DND-41 (cell line): ENCODE results near the gene PREX1.

Experiments
- ATAC-seq: fragments of 200-7000 bp; cut with Tn5 transposase; 3 replicates; pipeline ENCODE4 v1.9.1; 2021; ENCODE audit warnings: low read depth; ENCODE audit not compliant: insufficient read depth
- DNase-seq: peaks from one replicate; pipeline ENCODE4 v3.0.0-alpha.2; 2020
- H2AFZ ChIP-seq: 2 replicates; pipeline ENCODE4 v1.6.0; 2012; ENCODE audit warnings: low read depth, low read length
- H3K27ac ChIP-seq: 2 replicates; pipeline ENCODE4 v1.5.1; 2012; ENCODE audit warnings: low read length, inconsistent platforms
- H3K27me3 ChIP-seq: fragments of 200-600 bp; sonication (generic); 2 replicates; pipeline ENCODE4 v1.6.0; 2012; ENCODE audit warnings: low read length, mild to moderate bottlenecking, inconsistent platforms; ENCODE audit not compliant: insufficient read depth, poor library complexity
- H3K36me3 ChIP-seq: 2 replicates; pipeline ENCODE4 v1.5.1; 2012; ENCODE audit warnings: low read length, inconsistent platforms; ENCODE audit not compliant: insufficient read depth
- H3K4me1 ChIP-seq: 2 replicates; pipeline ENCODE4 v1.5.1; 2012; ENCODE audit warnings: mild to moderate bottlenecking, low read length; ENCODE audit not compliant: insufficient read depth
- H3K4me2 ChIP-seq: 2 replicates; pipeline ENCODE4 v1.6.0; 2012; ENCODE audit warnings: mild to moderate bottlenecking, moderate library complexity, low read length, inconsistent platforms; ENCODE audit not compliant: insufficient read depth
- H3K4me3 ChIP-seq, 2 experiments: fragments of 200-600 bp in 1 of 2; shearing (Covaris generic) in 1 of 2; 2 replicates each; pipeline ENCODE4 v1.5.1; 2012 to 2016; ENCODE audit warnings: inconsistent platforms in 2 of 2, low read length in 2 of 2, mild to moderate bottlenecking in 2 of 2, low read depth in 1 of 2, moderate library complexity in 1 of 2
- H3K79me2 ChIP-seq: 2 replicates; pipeline ENCODE4 v1.6.0; 2012; ENCODE audit warnings: low read length, inconsistent platforms; ENCODE audit not compliant: insufficient read depth
- H3K9ac ChIP-seq: 2 replicates; pipeline ENCODE4 v1.6.0; 2012; ENCODE audit warnings: low read depth, mild to moderate bottlenecking, inconsistent platforms, low read length, moderate library complexity
- H3K9me3 ChIP-seq: 2 replicates; pipeline ENCODE4 v1.5.1; 2012; ENCODE audit warnings: low read length, moderate library complexity, mild to moderate bottlenecking, inconsistent platforms; ENCODE audit not compliant: insufficient read depth, severe bottlenecking
- H4K20me1 ChIP-seq: 2 replicates; pipeline ENCODE4 v1.6.0; 2012; ENCODE audit warnings: low read length; ENCODE audit not compliant: insufficient read depth
- EZH2 ChIP-seq: IDR thresholded peaks from 3 replicates; pipeline ENCODE4 v1.6.1; 2012; ENCODE audit warnings: borderline replicate concordance, low read depth, mild to moderate bottlenecking, moderate library complexity, low read length, inconsistent platforms; ENCODE audit not compliant: severe bottlenecking
- TF ChIP-seq, protein P1 (sequence below): IDR thresholded peaks from 2 replicates; pipeline ENCODE4 v1.5.1; 2012; ENCODE audit warnings: borderline replicate concordance, low read length, moderate library complexity, mild to moderate bottlenecking; ENCODE audit not compliant: poor library complexity, severe bottlenecking; ENCODE audit errors: extremely low read depth

PREX1 gene

GRCh38 chr20:48686238-48687116 lies 141.3 kb downstream of the PREX1 start:
- DNase-seq (no peak), ATAC-seq (no peak)
- Histone ChIP-seq H3K27ac (no peak overlapping the region), H3K4me1 (no peaks in the 10 kb centered on the region), H3K9me3 (no peaks in the 10 kb centered on the region), H3K79me2 (no peaks in the 10 kb centered on the region), H3K36me3 (no peaks in the 10 kb centered on the region), H4K20me1 (no peaks in the 10 kb centered on the region), H3K4me2 (no peak overlapping the region), H3K4me3 (no peak overlapping the region), H3K9ac (no peak overlapping the region), H3K27me3 (no peaks in the 10 kb centered on the region), H2AFZ (no peak overlapping the region)
- TF ChIP-seq EZH2: no peak
- TF ChIP-seq, protein P1, sequence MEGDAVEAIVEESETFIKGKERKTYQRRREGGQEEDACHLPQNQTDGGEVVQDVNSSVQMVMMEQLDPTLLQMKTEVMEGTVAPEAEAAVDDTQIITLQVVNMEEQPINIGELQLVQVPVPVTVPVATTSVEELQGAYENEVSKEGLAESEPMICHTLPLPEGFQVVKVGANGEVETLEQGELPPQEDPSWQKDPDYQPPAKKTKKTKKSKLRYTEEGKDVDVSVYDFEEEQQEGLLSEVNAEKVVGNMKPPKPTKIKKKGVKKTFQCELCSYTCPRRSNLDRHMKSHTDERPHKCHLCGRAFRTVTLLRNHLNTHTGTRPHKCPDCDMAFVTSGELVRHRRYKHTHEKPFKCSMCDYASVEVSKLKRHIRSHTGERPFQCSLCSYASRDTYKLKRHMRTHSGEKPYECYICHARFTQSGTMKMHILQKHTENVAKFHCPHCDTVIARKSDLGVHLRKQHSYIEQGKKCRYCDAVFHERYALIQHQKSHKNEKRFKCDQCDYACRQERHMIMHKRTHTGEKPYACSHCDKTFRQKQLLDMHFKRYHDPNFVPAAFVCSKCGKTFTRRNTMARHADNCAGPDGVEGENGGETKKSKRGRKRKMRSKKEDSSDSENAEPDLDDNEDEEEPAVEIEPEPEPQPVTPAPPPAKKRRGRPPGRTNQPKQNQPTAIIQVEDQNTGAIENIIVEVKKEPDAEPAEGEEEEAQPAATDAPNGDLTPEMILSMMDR: no peak

GRCh38 chr20:48685300-48685699 lies 142.5 kb downstream of the PREX1 start:
- Histone ChIP-seq H3K4me1 (no peaks in the 10 kb centered on the region), H3K4me2 (no peak overlapping the region), H3K27me3 (no peaks in the 10 kb centered on the region), H3K79me2 (no peaks in the 10 kb centered on the region), H4K20me1 (no peaks in the 10 kb centered on the region), H3K27ac (no peak overlapping the region), H2AFZ (no peak overlapping the region), H3K9me3 (no peaks in the 10 kb centered on the region), H3K9ac (no peak overlapping the region), H3K4me3 (no peak overlapping the region), H3K36me3 (no peaks in the 10 kb centered on the region)
- TF ChIP-seq, protein P1: no peak
- no peak for TF ChIP-seq EZH2
- DNase-seq (no peak), ATAC-seq (no peak)

DNA sequence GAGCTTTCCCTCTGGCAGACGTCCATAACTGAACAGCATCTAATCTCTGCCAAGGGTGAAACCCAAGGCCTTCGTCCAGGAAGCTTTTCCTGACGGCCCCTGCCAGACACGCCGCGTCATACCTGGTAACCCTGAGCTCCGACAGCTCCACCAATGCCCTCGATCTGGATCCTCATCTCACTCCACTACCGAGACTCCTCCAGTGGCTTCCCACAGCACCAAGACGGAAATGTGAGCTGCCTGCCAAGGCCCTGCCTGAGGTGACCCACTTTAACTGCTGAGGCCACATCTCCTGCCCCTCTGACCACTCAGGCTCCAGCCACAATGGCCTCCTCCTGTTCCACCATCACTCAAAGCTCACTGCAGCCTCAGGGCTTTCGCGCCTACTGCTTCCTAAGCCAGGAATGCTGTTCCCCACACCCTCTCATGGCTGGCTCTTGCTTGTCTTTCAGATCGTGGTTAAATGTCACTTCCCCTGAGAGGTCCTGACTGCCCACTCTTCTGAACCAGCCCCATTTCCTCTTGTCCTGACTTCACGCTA lies 143.2 kb downstream of the PREX1 start:
- Histone ChIP-seq H3K4me2 (no peak overlapping the region), H3K79me2 (no peaks in the 10 kb centered on the region), H2AFZ (no peak overlapping the region), H3K27ac (no peak overlapping the region), H3K4me1 (no peaks in the 10 kb centered on the region), H3K36me3 (no peaks in the 10 kb centered on the region), H3K9ac (no peak overlapping the region), H3K4me3 (no peak overlapping the region), H4K20me1 (no peaks in the 10 kb centered on the region), H3K27me3 (no peaks in the 10 kb centered on the region), H3K9me3 (no peaks in the 10 kb centered on the region)
- DNase-seq (no peak), ATAC-seq (no peak)
- TF ChIP-seq EZH2: no peak
- TF ChIP-seq, protein P1: no peak
